WTC11 (cell line): ENCODE results near the gene KIF3C. TPM values are rescaled to one million over a fixed set of nuclear protein-coding genes. Genes with fewer than 3 reads are reported as not detected.
A peak's percentile ranks its signal among the peaks of the same experiment; 100 is the strongest.

ENCODE experiments used
- ATAC-seq: fragments of 200-7000 bp; cut with Tn5 transposase; 2 replicates; pipeline ENCODE4 v1.10.0; 2021; ENCODE audit warnings: mild to moderate bottlenecking, moderate library complexity
- CTCF ChIA-PET: fragments of 300-600 bp; sonication (Branson Sonifier 250); formaldehyde crosslinking; loops from one replicate; lab custom pipeline; 2021; ENCODE audit warnings: antibody characterized with exemption; lab: Charles Lee
- POLR2A ChIA-PET: fragments of 350-600 bp; sonication (Branson Sonifier 250); formaldehyde crosslinking; loops from one replicate; lab custom pipeline; 2021; ENCODE audit warnings: antibody characterized with exemption; lab: Charles Lee
- DNase-seq: peaks from one replicate; pipeline ENCODE4 v3.0.0; 2021; ENCODE audit warnings: low spot score
- H3K27ac Mint-ChIP-seq: 2 replicates; pipeline ENCODE4 v1.8.0; 2021; ENCODE audit warnings: mixed read lengths
- H3K27me3 Mint-ChIP-seq: 2 replicates; pipeline ENCODE4 v1.8.0; 2021; ENCODE audit warnings: low read depth, mild to moderate bottlenecking, moderate library complexity, mixed read lengths
- H3K36me3 Mint-ChIP-seq: 2 replicates; pipeline ENCODE4 v1.8.0; 2021; ENCODE audit warnings: mixed read lengths
- H3K4me1 Mint-ChIP-seq: 2 replicates; pipeline ENCODE4 v1.8.0; 2022; ENCODE audit warnings: mixed read lengths
- H3K4me3 Mint-ChIP-seq: 2 replicates; pipeline ENCODE4 v1.8.0; 2021; ENCODE audit warnings: mild to moderate bottlenecking, moderate library complexity, mixed read lengths
- H3K9me3 Mint-ChIP-seq: 2 replicates; pipeline ENCODE4 v1.8.0; 2021; ENCODE audit warnings: mixed read lengths
- ESRRA ChIP-seq: sonication (generic); formaldehyde crosslinking; IDR thresholded peaks from 2 replicates; pipeline ENCODE4 v1.8.1; 2022; ENCODE audit warnings: mild to moderate bottlenecking, missing genetic modification reagents, borderline replicate concordance
- FOXP4 ChIP-seq: sonication (generic); formaldehyde crosslinking; IDR thresholded peaks from 2 replicates; pipeline ENCODE4 v1.8.0; 2022; ENCODE audit warnings: mild to moderate bottlenecking, missing genetic modification reagents
- GABPB1 ChIP-seq: sonication (generic); formaldehyde crosslinking; IDR thresholded peaks from 2 replicates; pipeline ENCODE4 v1.8.1; 2023; ENCODE audit warnings: mild to moderate bottlenecking, missing genetic modification reagents
- IRF1 ChIP-seq: sonication (generic); formaldehyde crosslinking; IDR thresholded peaks from 2 replicates; pipeline ENCODE4 v1.8.0; 2023; ENCODE audit warnings: missing genetic modification reagents
- MAX ChIP-seq: sonication (generic); formaldehyde crosslinking; IDR thresholded peaks from 2 replicates; pipeline ENCODE4 v1.8.0; 2022; ENCODE audit warnings: mild to moderate bottlenecking, missing genetic modification reagents
- MYBL2 ChIP-seq: sonication (generic); formaldehyde crosslinking; IDR thresholded peaks from 2 replicates; pipeline ENCODE4 v1.8.1; 2023; ENCODE audit warnings: mild to moderate bottlenecking, moderate library complexity, missing genetic modification reagents
- NR3C1 ChIP-seq: sonication (generic); formaldehyde crosslinking; conservative IDR thresholded peaks from 2 replicates; pipeline ENCODE4 v1.8.1; 2023; ENCODE audit warnings: low read depth, mild to moderate bottlenecking, missing genetic modification reagents
- PRRX2 ChIP-seq: fragments of 250-450 bp; sonication (Bioruptor Pico); IDR thresholded peaks from 2 replicates; pipeline ENCODE4 v1.8.0; 2021; ENCODE audit warnings: mild to moderate bottlenecking
- RELA ChIP-seq: sonication (generic); formaldehyde crosslinking; IDR thresholded peaks from 2 replicates; pipeline ENCODE4 v1.8.1; 2022; ENCODE audit warnings: missing genetic modification reagents, mild to moderate bottlenecking, borderline replicate concordance
- USF2 ChIP-seq: sonication (generic); formaldehyde crosslinking; IDR thresholded peaks from 2 replicates; pipeline ENCODE4 v1.8.1; 2023; ENCODE audit warnings: mild to moderate bottlenecking, missing genetic modification reagents, moderate library complexity
- ZNF121 ChIP-seq: sonication (generic); formaldehyde crosslinking; IDR thresholded peaks from 2 replicates; pipeline ENCODE4 v1.8.0; 2023; ENCODE audit warnings: missing genetic modification reagents
- ZNF138 ChIP-seq: sonication (generic); formaldehyde crosslinking; conservative IDR thresholded peaks from 2 replicates; pipeline ENCODE4 v1.8.1; 2022; ENCODE audit warnings: mild to moderate bottlenecking, moderate library complexity, missing genetic modification reagents
- ZNF423 ChIP-seq: fragments of 250-450 bp; sonication (Bioruptor Pico); IDR thresholded peaks from 2 replicates; pipeline ENCODE4 v2.1.2; 2022; ENCODE audit warnings: mild to moderate bottlenecking, moderate library complexity
- total RNA-seq: library from RNA; stranded (reverse); gene quantifications from 3 replicates; pipeline ENCODE4 v1.2.3, GENCODE V29; 2021
- TF ChIP-seq, protein P1 (sequence below): fragments of 250-450 bp; sonication (Bioruptor Pico); IDR thresholded peaks from 2 replicates; pipeline ENCODE4 v1.8.0; 2021; ENCODE audit warnings: mild to moderate bottlenecking
- TF ChIP-seq, protein P2 (sequence below): fragments of 250-450 bp; sonication (Bioruptor Pico); IDR thresholded peaks from 2 replicates; pipeline ENCODE4 v1.9.0; 2021; ENCODE audit warnings: moderate library complexity, mild to moderate bottlenecking, inconsistent platforms, borderline replicate concordance
- TF ChIP-seq, protein P3 (sequence below): sonication (generic); formaldehyde crosslinking; IDR thresholded peaks from 2 replicates; pipeline ENCODE4 v1.8.1; 2022; ENCODE audit warnings: missing genetic modification reagents, borderline replicate concordance
- TF ChIP-seq, protein P4 (sequence below): fragments of 250-450 bp; sonication (Bioruptor Pico); IDR thresholded peaks from 2 replicates; pipeline ENCODE4 v1.9.0; 2021; ENCODE audit warnings: mild to moderate bottlenecking

KIF3C gene
- total RNA-seq, 1 experiment from 2014 or later = 48.1 TPM

GRCh38 chr2:25881764-25882163, 100.5 kb downstream of the KIF3C start:
- H3K4me1 Mint-ChIP-seq = peaks cover 13% of the 10 kb centered on the region
- H3K27me3 Mint-ChIP-seq = peaks cover 29% of the 10 kb centered on the region
- CTCF ChIA-PET = interaction anchor here (1.2 kb wide), 1 partner anchor 13 kb away, joined by 3 read pairs; no protein-coding TSS in a partner anchor
- no peak for DNase-seq
- no peak overlapping the region for H3K27ac Mint-ChIP-seq
- no peaks in the 10 kb centered on the region for H3K9me3 Mint-ChIP-seq
- no peak overlapping the region for H3K4me3 Mint-ChIP-seq
- TF ChIP-seq, protein P1, sequence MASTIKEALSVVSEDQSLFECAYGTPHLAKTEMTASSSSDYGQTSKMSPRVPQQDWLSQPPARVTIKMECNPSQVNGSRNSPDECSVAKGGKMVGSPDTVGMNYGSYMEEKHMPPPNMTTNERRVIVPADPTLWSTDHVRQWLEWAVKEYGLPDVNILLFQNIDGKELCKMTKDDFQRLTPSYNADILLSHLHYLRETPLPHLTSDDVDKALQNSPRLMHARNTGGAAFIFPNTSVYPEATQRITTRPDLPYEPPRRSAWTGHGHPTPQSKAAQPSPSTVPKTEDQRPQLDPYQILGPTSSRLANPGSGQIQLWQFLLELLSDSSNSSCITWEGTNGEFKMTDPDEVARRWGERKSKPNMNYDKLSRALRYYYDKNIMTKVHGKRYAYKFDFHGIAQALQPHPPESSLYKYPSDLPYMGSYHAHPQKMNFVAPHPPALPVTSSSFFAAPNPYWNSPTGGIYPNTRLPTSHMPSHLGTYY (CRISPR knock-in tag) = no peak
- TF ChIP-seq, protein P2, sequence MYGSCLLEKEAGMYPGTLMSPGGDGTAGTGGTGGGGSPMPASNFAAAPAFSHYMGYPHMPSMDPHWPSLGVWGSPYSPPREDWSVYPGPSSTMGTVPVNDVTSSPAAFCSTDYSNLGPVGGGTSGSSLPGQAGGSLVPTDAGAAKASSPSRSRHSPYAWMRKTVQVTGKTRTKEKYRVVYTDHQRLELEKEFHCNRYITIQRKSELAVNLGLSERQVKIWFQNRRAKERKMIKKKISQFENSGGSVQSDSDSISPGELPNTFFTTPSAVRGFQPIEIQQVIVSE (CRISPR knock-in tag) = no peak
- TF ChIP-seq MAX (CRISPR knock-in tag) (no peak), MYBL2 (no peak), ZNF121 (CRISPR knock-in tag) (no peak), ZNF423 (CRISPR knock-in tag) (no peak), RELA (CRISPR knock-in tag) (no peak), ZNF138 (CRISPR knock-in tag) (no peak), NR3C1 (CRISPR knock-in tag) (no peak)
- TF ChIP-seq, protein P3, sequence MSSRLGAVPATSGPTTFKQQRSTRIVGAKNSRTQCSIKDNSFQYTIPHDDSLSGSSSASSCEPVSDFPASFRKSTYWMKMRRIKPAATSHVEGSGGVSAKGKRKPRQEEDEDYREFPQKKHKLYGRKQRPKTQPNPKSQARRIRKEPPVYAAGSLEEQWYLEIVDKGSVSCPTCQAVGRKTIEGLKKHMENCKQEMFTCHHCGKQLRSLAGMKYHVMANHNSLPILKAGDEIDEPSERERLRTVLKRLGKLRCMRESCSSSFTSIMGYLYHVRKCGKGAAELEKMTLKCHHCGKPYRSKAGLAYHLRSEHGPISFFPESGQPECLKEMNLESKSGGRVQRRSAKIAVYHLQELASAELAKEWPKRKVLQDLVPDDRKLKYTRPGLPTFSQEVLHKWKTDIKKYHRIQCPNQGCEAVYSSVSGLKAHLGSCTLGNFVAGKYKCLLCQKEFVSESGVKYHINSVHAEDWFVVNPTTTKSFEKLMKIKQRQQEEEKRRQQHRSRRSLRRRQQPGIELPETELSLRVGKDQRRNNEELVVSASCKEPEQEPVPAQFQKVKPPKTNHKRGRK (CRISPR knock-in tag) = no peak
- ATAC-seq = no peak
- POLR2A ChIA-PET = no interaction called here
- no peaks in the 10 kb centered on the region for H3K36me3 Mint-ChIP-seq

DNA sequence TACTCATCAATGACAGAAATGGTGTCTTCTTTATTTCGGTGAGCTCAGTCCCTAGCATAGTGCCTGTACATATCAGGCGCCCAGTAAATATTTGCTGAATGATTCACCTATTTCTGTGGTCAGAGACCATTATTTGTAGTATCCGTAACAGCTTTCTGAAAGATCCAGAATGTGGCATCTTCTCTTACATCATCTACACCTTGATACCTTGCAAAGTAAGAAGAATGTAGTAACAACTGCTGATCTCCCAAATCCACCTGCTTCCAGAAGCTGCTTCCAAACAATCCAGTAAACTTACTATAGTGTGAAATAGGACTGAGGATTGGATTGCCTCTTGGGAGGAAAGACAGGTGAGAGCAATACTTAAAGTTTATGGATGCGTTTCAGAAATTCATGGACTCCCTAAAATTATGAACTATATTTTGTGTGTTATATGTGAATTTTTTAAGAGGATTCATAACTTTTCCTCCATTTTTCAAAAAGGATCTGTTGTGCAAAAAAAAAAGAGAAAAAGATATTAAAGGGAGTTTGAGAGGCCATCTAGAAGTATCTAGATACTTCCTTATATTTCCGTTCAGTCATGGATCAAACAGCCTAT, 103.1 kb downstream of the KIF3C start:
- ChIA-PET CTCF (interaction anchor here (0.7 to 2.0 kb wide), 9 partner anchors 11 to 517 kb away, joined by 3 to 19 read pairs (median 4); no protein-coding TSS in a partner anchor), POLR2A (interaction anchor here (0.7 to 1.6 kb wide), 6 partner anchors 11 to 206 kb away, joined by 3 to 7 read pairs (median 4); partner anchors contain the start of gene DTNB)
- H3K4me3 Mint-ChIP-seq = peak overlapping the region; percentile 96
- ATAC-seq (no peak), DNase-seq (no peak)
- peak; percentile 95 for TF ChIP-seq GABPB1
- no peak for TF ChIP-seq ESRRA
- H3K9me3 Mint-ChIP-seq = no peaks in the 10 kb centered on the region
- H3K27ac Mint-ChIP-seq = peak overlapping the region; percentile 98
- peaks cover 24% of the 10 kb centered on the region for H3K27me3 Mint-ChIP-seq
- peaks cover 16% of the 10 kb centered on the region for H3K4me1 Mint-ChIP-seq
- H3K36me3 Mint-ChIP-seq = no peaks in the 10 kb centered on the region

- H3K4me3 Mint-ChIP-seq = peak within 1 kb of the TSS; percentile 96
- H3K9me3 Mint-ChIP-seq = no peaks in the 10 kb centered on the region
- DNase-seq = peak; percentile 97
- H3K36me3 Mint-ChIP-seq = no peaks in the 10 kb centered on the region
- peaks cover 21% of the 10 kb centered on the region for H3K27me3 Mint-ChIP-seq
- H3K27ac Mint-ChIP-seq = peak within 1 kb of the TSS; percentile 98
- ChIA-PET CTCF (interaction anchor here (0.7 to 2.0 kb wide), 13 partner anchors 10 to 517 kb away, joined by 3 to 19 read pairs (median 4); no protein-coding TSS in a partner anchor), POLR2A (interaction anchor here (0.6 to 1.6 kb wide), 11 partner anchors 11 to 306 kb away, joined by 3 to 7 read pairs (median 3); partner anchors contain the start of gene DTNB)
- peak; percentile 95 for ATAC-seq
- peaks cover 16% of the 10 kb centered on the region for H3K4me1 Mint-ChIP-seq
- TF ChIP-seq FOXP4 (CRISPR knock-in tag) (peak; percentile 40; the same call in 1 of the 2 replicates), USF2 (CRISPR knock-in tag) (peak; percentile 94), PRRX2 (CRISPR knock-in tag) (no peak), IRF1 (CRISPR knock-in tag) (peak; percentile 60; the same call in 1 of the 2 replicates), ZNF121 (CRISPR knock-in tag) (no peak)
- TF ChIP-seq, protein P4, sequence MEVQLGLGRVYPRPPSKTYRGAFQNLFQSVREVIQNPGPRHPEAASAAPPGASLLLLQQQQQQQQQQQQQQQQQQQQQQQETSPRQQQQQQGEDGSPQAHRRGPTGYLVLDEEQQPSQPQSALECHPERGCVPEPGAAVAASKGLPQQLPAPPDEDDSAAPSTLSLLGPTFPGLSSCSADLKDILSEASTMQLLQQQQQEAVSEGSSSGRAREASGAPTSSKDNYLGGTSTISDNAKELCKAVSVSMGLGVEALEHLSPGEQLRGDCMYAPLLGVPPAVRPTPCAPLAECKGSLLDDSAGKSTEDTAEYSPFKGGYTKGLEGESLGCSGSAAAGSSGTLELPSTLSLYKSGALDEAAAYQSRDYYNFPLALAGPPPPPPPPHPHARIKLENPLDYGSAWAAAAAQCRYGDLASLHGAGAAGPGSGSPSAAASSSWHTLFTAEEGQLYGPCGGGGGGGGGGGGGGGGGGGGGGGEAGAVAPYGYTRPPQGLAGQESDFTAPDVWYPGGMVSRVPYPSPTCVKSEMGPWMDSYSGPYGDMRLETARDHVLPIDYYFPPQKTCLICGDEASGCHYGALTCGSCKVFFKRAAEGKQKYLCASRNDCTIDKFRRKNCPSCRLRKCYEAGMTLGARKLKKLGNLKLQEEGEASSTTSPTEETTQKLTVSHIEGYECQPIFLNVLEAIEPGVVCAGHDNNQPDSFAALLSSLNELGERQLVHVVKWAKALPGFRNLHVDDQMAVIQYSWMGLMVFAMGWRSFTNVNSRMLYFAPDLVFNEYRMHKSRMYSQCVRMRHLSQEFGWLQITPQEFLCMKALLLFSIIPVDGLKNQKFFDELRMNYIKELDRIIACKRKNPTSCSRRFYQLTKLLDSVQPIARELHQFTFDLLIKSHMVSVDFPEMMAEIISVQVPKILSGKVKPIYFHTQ (CRISPR knock-in tag) = no peak
Measured at GRCh38 chr2:25878361-25879132, 103.8 kb downstream of the KIF3C start, which contains the start of gene ASXL2. Gene ASXL2, minus strand, starts transcription at chr2:25878487. Its CDS starts 265 bp downstream, at chr2:25878222.
